Stimulated activated CD4-positive, alpha-beta T cell treated with anti-CD3 and anti-CD28 coated beads, Interleukin-4, amount 100 ng/mL, for 48 hours (primary cell): Measurements from ENCODE around the gene FAM124A.
A peak's percentile ranks its signal among the peaks of the same experiment; 100 is the strongest.
"Not testable (repeated sequence)": the region's sequence is repeated elsewhere in the genome, so short reads cannot be mapped to it uniquely, and the experiment has no call there.

Source experiments
- DNase-seq, 2 donors: peaks; one replicate each; pipeline ENCODE4 v3.0.0-alpha.2; 2020; ENCODE audit warnings: low read depth in 2 of 2

Gene FAM124A

DNA sequence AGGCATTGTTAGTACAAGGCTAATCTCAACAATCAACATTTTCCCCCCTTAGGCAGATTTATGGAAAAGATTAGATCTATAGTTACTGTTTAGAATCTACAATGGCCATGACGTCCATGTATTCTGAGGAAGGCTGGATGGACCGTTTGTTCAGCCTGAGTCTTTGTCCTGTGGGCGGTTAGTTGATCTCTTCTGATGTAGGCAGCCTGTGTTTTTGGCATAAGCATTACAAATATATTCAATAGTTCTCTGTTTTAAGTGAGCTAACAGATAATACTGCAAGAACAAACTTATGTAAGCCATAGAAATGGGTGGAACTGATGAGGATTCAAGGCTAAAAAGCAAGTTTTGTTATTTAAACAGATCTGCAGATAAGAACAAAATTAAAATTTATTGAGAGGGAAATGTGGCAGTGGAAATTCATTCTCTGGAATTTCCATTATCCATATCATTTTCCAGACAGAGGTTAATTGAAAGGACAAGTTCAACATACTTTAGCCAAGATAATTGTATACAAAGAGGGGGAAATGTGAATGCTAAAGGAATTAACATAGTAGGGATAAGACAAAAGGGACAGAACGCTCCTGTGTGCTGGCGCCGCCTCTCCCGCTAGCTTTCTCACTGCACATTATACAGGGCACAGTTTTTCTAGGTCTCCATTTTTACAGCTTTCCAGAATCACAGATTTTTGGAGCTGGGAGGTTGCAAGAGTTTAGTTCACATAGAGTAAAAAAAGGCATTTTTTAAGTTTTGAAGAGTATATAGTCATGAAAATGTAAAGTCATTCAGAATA, 48.6 kb downstream of the FAM124A start:
- no peak for DNase-seq

GRCh38 chr13:51271528-51272085, 49.4 kb downstream of the FAM124A start:
- DNase-seq = no peak

GRCh38 chr13:51275101-51275500, 52.9 kb downstream of the FAM124A start:
- DNase-seq = no peak

- DNase-seq = no peak
Observed at GRCh38 chr13:51276636-51277035, 54.4 kb downstream of the FAM124A start.

GRCh38 chr13:51277928-51278327, 55.7 kb downstream of the FAM124A start:
- no peak for DNase-seq

GRCh38 chr13:51278426-51279130, 56.4 kb downstream of the FAM124A start:
- no peak for DNase-seq

- DNase-seq = no peak
Observed at GRCh38 chr13:51280379-51280940, 58.3 kb downstream of the FAM124A start.

DNA sequence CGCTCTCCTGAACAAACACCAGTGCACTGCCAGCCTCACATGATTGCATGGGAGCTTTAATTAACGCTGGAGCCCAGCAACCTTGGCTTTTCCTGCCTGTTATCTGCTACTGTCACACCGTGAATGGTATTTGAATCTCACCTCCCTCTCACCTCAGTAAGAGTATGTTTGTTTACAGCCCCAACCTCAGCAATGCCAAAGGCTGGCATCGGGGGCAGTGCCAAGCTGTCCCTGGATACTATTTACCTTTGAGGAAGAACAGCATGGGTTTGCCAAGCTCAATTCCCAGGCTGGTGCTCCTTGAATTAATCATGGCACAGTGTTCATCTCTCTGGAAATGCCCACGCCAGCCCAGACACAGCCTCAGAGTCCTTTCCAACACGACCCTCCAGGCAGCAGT, 60.1 kb downstream of the FAM124A start:
- no peak for DNase-seq

- not testable (repeated sequence) for DNase-seq
Observed at GRCh38 chr13:51282923-51283322, 60.7 kb downstream of the FAM124A start.

DNA sequence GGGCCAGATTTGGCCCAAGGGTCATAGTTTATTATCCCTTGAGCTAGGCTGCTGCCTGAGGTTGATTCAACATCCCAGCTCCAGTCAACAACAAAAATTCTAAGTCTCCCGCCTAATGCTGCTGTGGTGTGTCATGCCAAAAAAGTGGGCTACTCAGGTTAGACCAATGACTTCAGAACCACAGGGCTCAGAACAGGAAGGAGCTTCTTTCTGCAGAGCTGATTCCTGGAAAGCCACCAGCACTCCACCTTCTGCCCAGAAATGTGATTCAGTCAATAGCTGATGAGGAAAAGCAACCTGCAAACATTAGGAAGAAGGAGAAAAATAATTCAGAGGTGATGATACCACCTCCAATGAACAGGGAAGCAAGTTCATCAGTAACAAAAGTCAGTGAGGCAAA, 61.2 kb downstream of the FAM124A start:
- no peak for DNase-seq

GRCh38 chr13:51284339-51284738, 62.1 kb downstream of the FAM124A start:
- DNase-seq = no peak

- DNase-seq = peak; percentile 65 to 82
Observed at GRCh38 chr13:51286135-51287002, 64.2 kb downstream of the FAM124A start.

- no peak for DNase-seq
Observed at GRCh38 chr13:51287758-51288157, 65.6 kb downstream of the FAM124A start.

DNA sequence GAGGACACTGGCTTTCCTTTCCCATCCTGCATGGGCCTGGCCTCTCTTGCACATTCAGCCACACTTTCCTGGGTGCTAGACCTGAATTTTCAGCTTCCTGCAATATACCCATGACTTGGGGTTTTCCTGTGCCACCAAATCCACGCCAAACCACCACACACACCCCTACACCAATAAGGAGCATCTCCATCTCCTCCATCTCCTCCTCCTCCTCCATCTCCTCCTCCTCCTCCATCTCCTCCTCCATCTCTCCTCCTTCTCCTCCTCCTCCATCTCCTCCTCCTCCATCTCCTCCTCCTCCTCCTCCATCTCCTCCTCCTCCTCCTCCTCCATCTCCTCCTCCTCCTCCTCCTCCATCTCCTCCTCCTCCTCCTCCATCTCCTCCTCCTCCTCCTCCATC, 66.1 kb downstream of the FAM124A start:
- DNase-seq = not testable (repeated sequence)

GRCh38 chr13:51291341-51291740, 69.1 kb downstream of the FAM124A start:
- no peak for DNase-seq

DNA sequence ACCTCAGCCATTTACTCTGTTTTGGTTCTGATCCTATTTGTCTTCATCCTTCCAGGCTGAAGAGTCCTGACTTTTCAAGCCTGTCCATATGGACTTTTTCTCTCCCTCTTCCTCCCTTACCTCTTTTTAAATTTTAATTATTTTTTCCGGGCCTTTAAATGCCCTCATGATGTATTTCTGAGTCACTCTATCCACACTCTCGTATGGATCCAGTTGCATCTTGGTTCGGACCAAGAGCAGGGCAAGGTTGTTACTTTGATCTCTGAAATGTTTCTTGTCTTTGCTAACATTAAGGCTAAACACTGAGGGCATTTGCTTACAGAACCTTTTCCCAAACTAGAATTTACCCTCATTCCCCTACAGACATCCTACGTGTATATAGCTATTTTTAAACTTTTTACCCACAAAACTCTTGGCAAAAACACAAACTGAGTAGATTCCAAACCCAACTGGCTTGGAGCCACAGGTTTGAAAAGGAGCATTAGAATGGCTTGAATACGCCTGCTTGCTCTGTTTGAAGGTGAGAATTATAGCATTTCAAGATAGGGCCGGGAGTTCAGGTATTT, 69.9 kb downstream of the FAM124A start:
- no peak for DNase-seq

- no peak for DNase-seq
Observed at GRCh38 chr13:51297556-51297955, 75.4 kb downstream of the FAM124A start.

- no peak for DNase-seq
Observed at GRCh38 chr13:51298812-51299211, 76.6 kb downstream of the FAM124A start.

GRCh38 chr13:51303063-51303552, 80.9 kb downstream of the FAM124A start:
- DNase-seq = no peak

DNA sequence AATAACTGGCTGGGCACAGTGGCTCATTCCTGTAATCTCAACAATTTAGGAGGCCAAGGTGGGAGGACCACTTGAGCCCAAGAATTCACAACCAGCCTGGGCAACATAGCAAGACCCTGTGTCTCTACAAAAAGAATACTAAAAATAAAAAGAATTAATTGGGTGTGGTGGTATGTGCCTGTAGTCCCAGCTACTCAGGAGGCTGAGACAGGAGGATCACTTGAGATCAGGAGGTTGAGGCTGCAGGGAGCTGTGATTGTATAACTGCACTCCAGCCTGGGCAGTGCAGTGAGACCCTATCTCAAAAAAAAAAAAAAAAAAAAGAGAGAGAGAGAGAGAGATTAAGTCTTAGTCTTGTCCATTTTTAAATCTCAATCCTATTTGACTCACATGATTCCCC, 81.7 kb downstream of the FAM124A start:
- no peak for DNase-seq
